IPS-11a (cell line): ENCODE measurements around the gene TESK1.
"Not testable (repeated sequence)": the region's sequence is repeated elsewhere in the genome, so short reads cannot be mapped to it uniquely, and the experiment has no call there.

Experiments used
- H3K4me3 ChIP-seq: one replicate; pipeline ENCODE4 v1.5.1; 2013; ENCODE audit warnings: low read depth, low read length, control low read depth

TESK1 gene

GRCh38 chr9:35615981-35616680 is 11.1 kb downstream of the TESK1 start:
- H3K4me3 ChIP-seq, result peak overlapping the region; percentile 66

- peak overlapping the region; percentile 66 for H3K4me3 ChIP-seq
Measured at GRCh38 chr9:35616681-35617459, 11.8 kb downstream of the TESK1 start.

GRCh38 chr9:35617548-35617947 is 12.5 kb downstream of the TESK1 start:
- peak overlapping the region; percentile 66 for H3K4me3 ChIP-seq

GRCh38 chr9:35618325-35618727 is 13.3 kb downstream of the TESK1 start, which contains the start of gene CD72:
CD72 (minus strand) TSS chr9:35618413; CDS start chr9:35618303, 110 bp downstream.
- peak within 1 kb of the TSS; percentile 66 for H3K4me3 ChIP-seq

GRCh38 chr9:35618854-35619799 is 14.1 kb downstream of the TESK1 start:
- H3K4me3 ChIP-seq, result no peak overlapping the region

- no peak overlapping the region for H3K4me3 ChIP-seq
Measured at GRCh38 chr9:35619800-35620158, 14.7 kb downstream of the TESK1 start.

GRCh38 chr9:35627575-35627974 is 22.5 kb downstream of the TESK1 start:
- no peak overlapping the region for H3K4me3 ChIP-seq

GRCh38 chr9:35628389-35628991 is 23.4 kb downstream of the TESK1 start:
- H3K4me3 ChIP-seq, result no peak overlapping the region

GRCh38 chr9:35629597-35629996 is 24.5 kb downstream of the TESK1 start:
- H3K4me3 ChIP-seq, result no peak overlapping the region

- no peak overlapping the region for H3K4me3 ChIP-seq
Measured at GRCh38 chr9:35635730-35636129, 30.7 kb downstream of the TESK1 start.

- no peak overlapping the region for H3K4me3 ChIP-seq
Measured at GRCh38 chr9:35636135-35636876, 31.2 kb downstream of the TESK1 start.

GRCh38 chr9:35636877-35637246 is 31.8 kb downstream of the TESK1 start:
- not testable (repeated sequence) for H3K4me3 ChIP-seq

GRCh38 chr9:35637427-35637955 is 32.4 kb downstream of the TESK1 start:
- H3K4me3 ChIP-seq, result not testable (repeated sequence)

- H3K4me3 ChIP-seq, result not testable (repeated sequence)
Measured at GRCh38 chr9:35638751-35639150, 33.7 kb downstream of the TESK1 start.

GRCh38 chr9:35639225-35639624 is 34.2 kb downstream of the TESK1 start:
- not testable (repeated sequence) for H3K4me3 ChIP-seq

- no peak overlapping the region for H3K4me3 ChIP-seq
Measured at GRCh38 chr9:35639631-35640030, 34.6 kb downstream of the TESK1 start.

- not testable (repeated sequence) for H3K4me3 ChIP-seq
Measured at GRCh38 chr9:35640431-35640830, 35.4 kb downstream of the TESK1 start.

GRCh38 chr9:35641478-35641877 is 36.4 kb downstream of the TESK1 start:
- not testable (repeated sequence) for H3K4me3 ChIP-seq

GRCh38 chr9:35643046-35643445 is 38.0 kb downstream of the TESK1 start:
- H3K4me3 ChIP-seq, result no peak overlapping the region

GRCh38 chr9:35645736-35646135 is 40.7 kb downstream of the TESK1 start:
- peak overlapping the region; percentile 69 for H3K4me3 ChIP-seq
